Measurements from ENCODE around the gene ESPN.
A peak's percentile ranks its signal among the peaks of the same experiment; 100 is the strongest.
"Not testable (repeated sequence)": the region's sequence is repeated elsewhere in the genome, so short reads cannot be mapped to it uniquely, and the experiment has no call there.

ESPN gene

DNA sequence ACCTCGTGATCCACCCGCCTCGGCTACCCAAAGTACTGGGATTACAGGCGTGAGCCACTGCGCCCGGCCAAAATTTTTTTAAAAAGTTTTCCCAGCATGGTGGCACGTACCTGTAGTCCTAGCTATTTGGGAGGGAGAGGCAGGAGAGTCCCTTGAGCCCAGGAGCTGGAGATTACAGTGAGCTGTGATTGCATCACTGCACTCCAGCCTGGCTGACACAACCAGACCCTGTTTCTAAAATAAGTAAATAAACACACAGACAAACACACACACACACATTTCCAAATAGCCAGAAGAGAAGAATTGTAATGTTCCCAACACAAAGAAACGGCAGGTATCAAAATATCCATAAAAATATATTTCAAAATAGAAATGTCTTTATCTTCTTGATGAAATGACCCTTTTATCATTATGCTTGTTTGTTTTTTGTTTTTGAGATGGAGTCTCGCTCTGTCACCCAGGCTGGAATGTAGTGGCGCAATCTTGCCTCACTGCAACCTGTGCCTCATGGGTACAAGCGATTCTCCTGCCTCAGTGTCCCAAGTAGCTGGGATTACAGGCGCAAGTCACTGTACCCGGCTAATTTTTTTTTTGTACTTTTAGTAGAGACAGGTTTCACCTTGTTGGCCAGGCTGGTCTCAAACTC is 14.2 kb upstream of the ESPN start:
- DNase-seq: no peak

DNA sequence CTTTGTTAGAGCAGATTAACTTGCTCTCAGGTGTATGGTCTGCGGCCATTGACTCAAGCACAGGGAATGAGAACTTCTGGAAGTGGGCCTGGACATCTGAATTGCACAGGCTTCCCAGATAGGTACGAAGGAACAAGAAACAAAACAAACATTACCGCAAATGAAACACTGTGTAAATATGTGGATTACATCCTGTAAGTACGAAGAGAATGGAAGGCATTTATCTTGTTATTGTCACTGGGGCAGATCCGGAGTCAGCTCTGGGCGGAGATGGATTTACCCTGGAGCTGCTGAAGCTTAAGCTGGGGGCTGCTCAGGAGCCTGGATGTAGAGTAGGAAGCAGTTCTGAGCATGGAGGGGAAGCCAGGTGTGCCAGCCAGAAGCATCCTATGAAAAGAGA is 11.7 kb upstream of the ESPN start:
- DNase-seq: peak; percentile 74

DNA sequence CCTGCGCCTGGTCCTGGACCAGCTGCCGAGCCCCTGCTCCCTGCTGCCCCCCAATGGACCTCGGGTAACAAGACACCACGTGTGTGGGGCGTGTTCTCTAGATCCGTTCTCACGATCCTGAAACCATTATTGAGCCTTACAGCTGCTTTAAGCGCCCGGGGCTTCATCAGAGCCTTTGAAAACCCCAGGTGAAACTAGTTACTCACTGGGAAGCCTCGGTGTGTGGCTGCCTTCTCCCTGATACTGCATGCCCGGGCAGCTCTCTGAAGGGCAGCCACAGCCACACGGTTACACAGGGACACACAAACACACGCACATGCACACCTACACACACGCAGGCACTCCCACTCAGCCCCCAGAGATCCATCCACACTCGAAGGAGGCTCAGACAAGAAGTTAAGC is 10.1 kb upstream of the ESPN start:
- DNase-seq: peak; percentile 86

DNA sequence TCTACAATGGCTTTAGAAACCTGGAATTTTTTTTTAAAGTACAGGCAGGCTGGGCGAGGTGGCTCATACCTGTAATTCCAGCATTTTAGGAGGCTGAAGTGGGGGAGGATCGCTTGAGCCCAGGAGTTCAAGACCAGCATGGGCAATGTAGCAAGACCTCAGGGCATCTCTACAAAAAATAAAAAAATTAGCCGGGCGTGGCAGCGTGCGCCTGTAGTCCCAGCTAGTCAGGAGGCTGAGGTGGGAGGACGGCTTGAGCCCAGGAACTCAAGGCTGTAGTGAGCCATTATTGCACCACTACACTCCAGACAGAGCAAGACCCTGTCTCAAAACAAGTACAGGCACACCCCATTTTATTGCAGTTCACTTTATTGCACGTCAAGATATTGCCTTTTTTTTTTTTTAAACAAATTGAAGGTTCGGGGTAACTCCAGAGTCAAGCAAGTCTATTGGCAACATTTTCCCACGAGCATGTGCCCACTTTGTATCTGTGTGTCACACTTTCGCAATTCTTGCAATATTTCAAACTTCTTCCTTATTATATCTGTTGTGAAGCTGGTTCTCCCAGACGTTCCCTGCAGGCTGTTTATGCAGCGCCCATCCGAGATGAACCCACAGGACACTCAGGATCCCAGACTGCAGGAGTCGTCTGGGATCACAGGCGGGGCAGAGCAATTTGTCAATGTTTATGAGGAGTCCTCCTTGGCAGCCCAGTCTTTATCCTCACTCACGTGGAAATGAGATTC is 9.5 kb upstream of the ESPN start:
- no peak for DNase-seq

DNA sequence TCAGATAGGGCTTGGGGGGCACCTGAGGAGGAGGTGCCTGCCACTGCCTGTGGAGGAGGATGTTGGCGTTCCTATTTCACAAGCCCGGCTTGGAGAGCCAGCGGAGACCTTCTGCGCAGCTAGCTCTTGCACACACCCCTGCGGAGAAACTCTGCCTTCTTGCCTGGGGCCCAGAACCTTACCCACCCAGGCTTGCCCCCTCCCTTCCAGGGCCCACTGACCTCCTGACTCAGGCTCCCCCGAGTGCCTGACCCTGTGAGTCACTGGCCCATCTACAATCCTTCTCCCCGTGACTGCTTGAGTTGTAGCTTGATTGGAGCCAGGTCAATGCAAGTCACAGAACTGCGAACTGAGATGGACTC is 8.3 kb upstream of the ESPN start:
- DNase-seq: no peak

DNA sequence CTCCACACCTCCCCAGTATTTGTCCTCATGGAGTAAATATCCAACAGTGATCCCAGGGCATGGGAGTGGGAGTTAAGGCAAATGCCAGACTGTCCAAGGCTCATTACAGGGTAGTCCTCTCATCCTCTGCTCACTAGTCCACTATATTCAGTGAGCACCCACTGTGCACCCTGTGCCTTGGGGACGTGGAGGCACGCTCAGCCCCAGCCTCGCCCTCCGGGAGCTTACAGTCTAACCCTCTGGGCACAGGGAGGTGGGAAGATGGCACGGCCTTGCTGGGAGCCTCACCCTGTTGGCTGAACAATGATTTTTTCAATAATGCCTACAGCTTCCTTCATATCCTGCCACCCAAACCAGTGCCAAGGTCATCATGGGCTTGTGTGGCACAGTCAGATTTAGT is 7.7 kb upstream of the ESPN start:
- DNase-seq: no peak

DNA sequence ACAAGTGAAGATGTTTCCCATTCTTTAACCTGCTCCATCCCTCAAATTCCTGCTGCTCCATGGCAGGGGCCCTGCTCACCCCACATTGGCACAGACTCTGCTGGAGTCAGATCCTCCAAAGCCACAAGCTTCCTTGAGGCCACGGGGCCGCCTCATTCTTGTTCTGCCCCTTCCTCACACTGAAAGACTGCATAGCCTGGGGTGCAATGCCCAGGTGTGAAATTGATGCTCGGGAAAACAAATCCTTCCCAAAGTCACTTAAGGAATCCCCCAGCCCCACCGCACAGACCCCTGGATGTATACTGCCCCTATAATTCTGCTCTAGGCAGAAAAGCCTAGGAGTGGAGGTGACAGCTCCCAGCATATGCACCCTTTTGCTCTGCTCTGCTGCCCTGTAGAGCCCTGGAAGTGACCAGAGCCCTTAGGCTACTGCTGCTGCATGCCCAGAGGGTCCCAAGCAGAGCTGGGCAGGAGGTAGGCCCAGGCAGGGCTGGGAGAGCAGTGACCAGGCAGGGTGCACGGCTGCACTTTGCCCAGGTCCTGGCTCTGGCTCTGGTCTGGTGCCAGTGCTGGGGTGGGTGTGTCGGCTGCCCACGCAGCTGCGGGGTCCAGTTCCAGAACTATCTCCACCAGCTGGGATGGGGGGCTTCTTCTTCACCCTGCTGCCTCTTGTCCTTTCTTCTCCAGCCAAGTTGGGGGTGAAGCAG is 6.5 kb upstream of the ESPN start:
- DNase-seq: no peak

DNA sequence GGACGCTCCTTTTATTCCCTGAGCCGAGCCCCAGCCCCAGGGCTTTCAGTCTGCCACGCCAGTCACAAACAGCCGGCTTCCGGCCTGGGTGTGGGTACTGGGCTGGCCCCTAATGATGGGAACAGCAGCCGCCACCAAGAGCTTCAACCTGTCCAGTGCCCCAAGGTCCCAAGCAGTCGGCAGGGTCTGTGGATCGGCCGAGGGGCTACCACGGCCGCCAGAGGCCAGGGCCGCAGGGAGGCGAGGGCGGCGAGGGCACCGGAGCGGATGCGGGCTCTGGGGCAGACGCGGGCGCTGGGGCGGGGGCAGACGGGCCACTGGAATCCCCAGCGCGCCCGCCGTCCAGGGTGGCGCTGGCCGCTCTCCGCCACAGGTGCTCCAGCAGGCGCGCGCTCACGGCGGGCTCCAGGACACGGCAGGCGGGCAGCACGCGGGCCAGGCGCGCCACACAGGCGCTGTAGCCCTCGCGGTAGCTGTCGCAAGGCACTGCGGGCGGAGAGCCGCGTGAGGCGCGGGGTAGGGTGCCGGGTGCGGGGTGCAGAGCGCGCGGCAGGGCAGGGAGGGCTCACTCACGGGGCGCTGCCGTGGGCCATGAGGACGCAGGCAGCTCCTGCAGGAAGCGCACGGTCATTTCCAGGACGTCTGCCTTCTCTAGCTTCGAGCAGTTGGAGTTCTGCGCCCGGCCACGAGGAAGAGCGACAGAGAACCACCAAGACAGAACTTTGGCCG is 5.7 kb upstream of the ESPN start:
- peak; percentile 34 for DNase-seq

DNA sequence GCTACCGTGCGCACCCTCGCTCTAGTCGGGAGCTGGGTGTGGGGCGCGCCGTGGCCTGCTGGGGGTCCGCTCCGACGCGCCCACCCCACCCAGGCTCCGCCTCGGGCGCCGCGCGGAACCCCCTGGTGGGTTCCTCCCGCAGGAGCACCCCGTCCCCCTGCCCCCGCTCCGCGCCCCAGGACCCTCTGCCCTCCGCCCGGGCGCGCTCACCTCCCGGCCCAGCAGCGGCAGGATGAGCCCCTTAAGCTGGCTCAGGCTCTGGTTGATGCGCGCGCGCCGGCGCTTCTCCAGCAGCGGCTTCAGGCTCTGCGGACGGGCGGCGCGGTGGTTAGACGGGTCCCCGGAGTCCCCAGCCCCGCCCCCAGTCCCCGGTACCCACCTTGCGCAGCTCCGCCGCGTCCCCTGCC is 5.2 kb upstream of the ESPN start:
- peak; percentile 42 for DNase-seq

DNA sequence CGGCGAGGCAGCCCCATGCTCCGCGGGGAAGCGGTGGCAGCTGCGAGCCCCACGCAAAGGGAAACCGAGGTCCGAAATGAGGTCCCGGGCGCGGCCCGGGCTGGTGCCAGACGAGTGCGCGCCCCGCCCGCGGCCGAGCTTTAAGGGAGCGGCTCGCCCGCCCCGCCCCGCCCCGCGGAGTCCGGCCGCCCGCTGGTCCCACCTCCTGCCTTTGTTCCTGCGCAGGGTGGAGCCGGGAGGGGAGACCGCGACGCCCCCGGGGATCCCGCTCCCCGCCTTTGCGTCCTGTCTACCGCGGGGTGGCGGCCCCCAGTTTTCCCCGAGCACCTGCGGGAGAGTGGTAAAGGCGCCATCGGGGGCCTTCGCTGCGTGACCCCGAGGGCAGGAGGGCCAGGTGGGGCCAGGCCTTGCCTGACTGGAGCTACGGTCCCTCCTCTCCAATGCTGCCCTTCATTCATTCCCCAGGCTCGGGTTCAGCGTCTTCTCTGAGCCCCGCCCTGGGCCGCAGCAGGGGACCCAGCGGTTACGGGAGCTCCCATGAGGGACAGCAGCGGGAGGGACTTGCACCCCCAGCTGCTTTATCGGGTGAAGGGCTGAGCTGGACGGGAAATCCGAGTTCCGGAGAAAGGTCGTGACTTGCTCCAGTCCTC is 4.6 kb upstream of the ESPN start, which contains the start of gene HES2:
Gene HES2 (minus strand): TSS at position 116 of the 650 bp plus-strand sequence. CDS start 99 bp downstream, at position 17.
- DNase-seq: peak; percentile 50

DNA sequence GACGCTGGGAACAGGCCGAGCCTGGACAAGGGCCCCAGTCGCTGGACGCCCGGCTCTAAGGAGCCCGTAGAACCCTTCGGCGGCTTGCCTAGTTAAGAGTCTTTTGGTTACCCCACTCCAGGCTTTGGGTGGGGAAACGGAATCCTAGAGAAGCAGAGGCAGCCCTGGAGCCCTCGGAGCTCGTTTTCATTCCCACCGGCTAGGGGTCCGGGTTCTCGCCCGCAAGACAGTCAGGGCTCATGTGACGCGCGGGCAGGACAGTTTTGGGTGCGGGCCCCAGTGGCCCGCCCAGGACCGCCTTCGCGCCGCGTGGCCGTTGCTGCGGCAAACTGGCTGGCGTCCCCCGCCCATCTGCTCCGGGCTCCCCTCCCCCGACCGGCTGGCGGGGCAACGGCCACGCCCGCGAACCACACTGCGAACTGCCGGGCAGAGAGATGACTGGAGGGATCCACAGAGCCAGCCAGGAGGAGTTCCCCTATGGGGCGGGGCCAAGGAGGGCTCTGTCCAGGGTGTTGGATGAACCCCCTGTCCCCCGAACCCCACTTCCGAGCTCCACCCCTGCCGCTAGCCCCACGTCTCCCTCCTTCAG is 4.0 kb upstream of the ESPN start:
- peak; percentile 18 for DNase-seq

DNA sequence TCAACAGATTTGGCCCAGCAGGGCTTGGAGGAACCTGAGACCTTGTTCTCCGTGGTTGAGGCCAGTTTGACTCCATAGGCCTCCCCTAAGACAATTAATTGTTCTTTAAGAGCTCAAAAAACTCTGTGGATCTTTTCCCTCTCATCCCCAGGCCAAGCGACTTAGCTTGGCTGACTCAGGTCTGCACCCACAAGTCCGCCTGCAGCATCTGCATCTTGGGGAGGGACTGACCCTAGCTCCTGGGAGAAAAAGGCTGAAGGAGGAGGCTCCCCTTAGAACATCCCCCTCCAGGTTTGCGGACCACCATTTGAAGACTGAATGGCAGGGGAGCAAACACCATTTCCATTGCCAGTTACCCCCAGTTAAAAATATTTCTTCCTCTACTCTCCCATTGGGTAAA is 3.3 kb upstream of the ESPN start:
- no peak for DNase-seq

DNA sequence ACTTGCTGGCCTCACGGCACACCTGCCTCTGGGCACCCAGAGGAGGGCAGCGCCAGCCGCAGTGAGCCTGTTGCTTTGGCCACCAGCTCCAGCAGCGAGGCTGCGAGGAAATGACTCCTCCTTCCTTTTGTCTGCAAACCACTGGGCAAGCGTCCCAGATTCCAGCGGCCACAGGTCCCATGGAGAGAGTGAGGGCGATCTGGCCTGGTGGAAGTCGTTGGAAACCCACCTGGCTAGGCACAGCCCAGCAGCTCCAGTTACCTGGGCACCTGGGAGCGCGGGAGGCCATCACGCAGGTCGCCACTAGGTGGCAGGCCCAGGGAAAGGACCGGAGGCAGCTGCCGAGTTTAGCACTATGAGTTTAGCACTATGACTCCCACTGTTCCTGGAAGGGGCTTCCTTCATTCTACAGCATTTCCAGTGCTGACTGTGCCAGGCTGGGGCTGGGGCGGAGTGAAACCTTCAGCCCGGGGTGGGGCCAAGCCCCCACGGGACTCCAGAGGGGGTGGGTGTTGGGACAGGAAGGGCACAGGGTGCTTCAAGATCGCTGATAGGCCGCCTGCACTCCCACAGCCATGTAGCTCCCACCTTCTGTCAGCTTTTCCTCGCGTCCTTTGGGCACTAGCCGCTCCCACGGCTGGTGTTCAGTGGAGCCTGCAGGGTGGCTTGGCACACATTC is 1.1 kb upstream of the ESPN start:
- peak; percentile 86 for DNase-seq

DNA sequence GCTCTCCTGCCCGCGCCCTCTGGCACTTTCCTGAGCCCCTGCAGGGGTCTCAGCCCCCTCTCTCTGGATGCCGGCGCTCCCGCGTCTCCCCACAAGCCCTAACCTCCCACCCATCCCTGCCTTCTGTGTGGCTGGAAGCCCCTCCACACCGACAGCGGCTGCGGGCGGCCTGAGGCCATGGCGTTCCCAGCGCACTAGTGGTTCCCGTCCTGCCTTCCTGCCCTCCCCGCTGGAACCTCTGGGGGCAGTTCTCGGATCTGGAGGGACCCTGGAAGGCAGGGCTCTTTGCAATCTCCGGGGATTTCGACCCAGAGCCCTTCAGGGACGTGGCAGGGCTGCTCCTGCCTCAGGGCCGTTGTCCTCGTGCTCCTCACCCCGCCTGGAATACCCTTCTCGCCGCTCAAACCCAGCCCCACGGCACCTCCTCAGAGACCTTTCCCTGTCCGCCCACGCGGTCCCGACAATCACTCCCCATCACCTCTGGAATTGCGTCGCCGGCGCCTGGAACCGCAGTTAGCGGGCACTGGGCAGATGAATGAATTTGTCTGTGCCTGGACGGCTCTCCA is 493 bp upstream of the ESPN start:
- peak; percentile 39 for DNase-seq

DNA sequence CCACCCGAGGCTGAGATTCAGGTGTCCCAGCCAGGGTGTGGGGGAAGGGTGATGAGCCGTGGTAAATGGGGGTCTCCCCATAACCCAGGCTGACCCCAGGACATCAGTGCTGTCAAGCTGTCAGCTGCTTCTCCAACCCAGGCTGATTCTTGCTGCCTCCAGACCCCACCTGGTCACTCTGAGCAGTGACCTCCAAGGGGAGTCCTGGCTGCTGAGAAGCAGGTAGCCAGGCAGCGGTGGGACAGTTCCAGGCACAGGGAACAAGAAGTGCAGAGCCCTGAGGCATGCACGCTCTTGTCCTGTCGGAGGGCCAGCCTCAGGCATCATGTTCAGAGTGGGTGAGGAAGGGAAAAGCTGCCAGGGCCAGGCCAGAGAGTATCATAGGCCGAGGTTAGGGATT is 1.1 kb downstream of the ESPN start:
- DNase-seq: no peak

DNA sequence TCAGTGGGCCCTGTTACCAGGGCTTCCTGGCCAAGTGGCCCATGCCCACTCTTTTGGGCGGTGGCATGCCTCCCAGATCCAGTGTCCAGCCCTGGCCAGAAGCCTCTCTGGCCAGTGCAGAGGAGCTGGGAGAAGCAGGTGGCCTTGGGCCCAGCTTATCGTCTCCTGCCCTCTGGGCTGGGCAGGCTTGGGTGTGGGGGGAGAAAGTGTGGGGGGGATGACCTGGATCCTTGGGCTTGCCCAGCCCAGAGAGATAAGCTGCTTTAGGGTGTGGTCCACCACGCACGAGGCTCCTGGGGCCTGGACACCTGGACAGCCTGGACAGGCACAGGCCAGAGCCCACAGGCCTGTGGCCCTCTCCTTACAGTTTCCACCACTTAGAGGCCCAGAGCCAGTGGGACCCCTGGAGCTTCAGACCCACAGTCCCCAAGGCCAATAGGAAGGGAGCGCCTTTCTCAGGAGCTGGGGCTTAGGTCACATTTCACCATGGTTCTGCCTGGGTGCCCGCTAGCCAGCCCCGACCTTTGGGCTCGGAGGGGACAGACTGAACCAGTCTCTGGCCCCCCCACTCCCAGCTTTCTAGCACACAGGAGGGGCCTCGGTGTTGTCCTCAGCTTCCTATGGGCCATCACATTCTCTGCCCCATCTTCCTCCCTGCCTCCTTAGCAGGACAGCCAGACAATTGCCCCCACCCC is 1.8 kb downstream of the ESPN start:
- no peak for DNase-seq

DNA sequence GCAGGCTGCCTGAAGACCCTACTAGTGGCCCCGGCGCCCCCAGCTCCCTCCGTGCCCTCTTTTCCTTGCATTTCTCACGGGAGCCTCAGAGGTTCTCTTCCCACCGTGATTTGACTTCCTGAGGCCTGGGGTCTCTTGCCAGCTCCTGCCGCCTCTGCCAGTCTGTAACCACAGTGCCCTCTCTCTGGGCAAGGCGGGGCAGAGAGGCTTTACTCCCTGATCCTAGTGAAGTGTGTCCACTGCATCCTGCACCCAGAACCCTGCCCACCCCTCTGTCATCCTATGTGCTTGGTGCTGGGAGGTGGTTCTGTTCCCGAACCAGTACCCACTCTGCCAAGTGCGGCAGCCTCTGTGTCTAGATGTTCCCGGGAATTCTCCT is 2.4 kb downstream of the ESPN start:
- DNase-seq: no peak

DNA sequence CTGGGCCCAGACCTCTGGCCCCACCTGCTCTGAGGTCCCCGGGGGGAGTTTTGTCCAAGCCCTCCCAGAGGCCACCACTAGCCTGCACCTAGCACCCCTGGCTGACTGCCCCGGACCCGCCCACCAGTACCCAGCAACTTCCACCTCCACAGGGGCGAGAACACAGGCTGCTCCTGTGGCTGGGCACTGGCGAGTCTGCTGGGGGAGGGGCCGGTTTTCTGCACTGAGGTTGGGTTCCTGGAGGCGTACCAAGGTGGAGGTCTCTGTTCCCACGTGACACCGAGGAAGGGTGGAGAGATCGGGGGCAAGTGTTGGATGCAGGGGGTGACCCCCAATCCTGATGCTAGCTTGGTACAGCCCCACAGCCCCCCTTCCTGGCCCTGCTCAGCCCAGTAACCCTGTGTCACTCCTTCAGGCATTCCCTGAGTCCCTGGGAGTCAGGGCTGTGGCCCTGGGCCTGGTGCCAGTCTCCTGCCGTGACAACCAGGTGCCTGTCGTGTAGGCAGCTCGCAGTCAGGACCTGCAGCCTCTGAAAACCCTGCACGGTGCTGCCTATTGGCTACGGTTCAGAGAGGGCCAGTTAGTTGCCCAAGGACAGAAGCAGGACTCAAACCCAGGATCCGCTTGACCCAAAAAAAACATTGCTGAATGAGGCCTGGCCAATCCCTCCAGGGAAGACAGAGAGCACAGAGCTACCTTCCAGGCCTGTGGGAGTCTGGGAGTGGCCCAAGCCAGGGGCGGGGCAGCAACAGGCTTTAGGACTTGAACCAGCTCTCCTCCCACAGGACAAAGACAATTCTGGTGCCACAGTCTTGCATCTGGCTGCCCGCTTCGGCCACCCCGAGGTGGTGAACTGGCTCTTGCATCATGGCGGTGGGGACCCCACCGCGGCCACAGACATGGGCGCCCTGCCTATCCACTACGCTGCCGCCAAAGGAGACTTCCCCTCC is 3.1 kb downstream of the ESPN start:
- DNase-seq: peak; percentile 61

DNA sequence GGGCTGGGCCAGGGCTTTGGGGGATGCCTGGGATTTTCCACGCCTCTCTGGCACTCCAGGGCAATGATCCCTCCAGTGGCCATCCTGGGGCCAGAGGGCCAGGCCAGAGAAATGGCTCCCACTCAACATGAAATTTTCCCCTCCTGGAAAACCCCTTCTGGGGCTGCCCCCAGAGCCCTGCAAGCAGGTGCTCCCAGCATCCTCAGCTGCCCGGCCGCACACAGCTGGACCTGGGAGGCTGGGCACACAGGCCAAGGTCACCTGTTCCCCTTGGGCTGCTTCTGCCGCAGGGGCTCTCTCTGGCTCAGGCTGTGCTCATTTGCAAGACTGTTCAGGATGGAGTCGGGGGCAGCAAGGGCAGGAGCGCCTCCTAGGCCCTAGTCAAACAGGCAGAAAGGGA is 3.9 kb downstream of the ESPN start:
- DNase-seq: not testable (repeated sequence)
